SU-DHL-6 (cell line): Measurements from ENCODE around the gene SYNGR1.

Experiments used
- EZH2phosphoT487 ChIP-seq: fragments of 200-600 bp; sonication (generic), shearing (Covaris generic); conservative IDR thresholded peaks from 2 replicates; pipeline ENCODE4 v1.6.1; 2018; ENCODE audit warnings: mild to moderate bottlenecking, antibody characterized with exemption, low read length, moderate library complexity, mixed read lengths
- TF ChIP-seq, protein P1 (sequence below): fragments of 200-600 bp; sonication (generic); IDR thresholded peaks from one replicate; pipeline ENCODE4 v1.5.1; 2017; ENCODE audit warnings: antibody characterized with exemption, mild to moderate bottlenecking, low read length, moderate library complexity; ENCODE audit not compliant: insufficient read depth, poor library complexity, severe bottlenecking

DNA sequence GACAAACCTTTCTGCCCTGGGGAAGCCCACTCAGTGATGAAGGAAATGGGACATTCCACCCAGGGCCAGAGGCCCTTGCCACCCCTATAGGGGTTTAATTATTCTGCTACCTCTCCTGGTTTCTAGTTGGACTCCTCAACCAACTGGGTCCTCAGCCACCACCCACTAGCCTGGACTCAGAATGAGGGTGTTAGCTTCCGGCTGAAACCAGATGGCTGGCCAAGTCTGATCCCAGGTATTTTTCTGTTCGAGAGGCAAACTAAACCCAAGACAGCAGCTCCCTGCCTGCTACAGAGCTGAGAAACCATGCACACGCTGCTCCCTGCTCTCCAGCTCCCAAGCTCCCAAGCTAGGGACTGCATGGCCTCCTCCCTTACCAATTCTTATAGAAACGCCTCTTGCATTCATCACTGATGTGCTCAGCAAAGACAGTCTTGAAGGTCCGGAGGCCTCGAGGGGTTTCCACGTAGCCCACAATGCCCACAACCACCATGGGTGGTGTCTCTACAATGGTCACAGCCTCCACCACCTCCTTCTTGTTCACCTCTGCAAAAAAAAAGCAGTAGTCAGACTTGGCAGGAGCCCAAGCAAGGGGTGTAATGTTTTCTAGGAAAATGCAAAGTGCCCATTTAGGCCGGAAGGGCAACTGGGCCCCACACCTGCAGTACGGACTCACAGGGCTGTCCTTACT is 32.6 kb upstream of the SYNGR1 start:
- TF ChIP-seq, protein P1, sequence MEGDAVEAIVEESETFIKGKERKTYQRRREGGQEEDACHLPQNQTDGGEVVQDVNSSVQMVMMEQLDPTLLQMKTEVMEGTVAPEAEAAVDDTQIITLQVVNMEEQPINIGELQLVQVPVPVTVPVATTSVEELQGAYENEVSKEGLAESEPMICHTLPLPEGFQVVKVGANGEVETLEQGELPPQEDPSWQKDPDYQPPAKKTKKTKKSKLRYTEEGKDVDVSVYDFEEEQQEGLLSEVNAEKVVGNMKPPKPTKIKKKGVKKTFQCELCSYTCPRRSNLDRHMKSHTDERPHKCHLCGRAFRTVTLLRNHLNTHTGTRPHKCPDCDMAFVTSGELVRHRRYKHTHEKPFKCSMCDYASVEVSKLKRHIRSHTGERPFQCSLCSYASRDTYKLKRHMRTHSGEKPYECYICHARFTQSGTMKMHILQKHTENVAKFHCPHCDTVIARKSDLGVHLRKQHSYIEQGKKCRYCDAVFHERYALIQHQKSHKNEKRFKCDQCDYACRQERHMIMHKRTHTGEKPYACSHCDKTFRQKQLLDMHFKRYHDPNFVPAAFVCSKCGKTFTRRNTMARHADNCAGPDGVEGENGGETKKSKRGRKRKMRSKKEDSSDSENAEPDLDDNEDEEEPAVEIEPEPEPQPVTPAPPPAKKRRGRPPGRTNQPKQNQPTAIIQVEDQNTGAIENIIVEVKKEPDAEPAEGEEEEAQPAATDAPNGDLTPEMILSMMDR = no peak
- TF ChIP-seq EZH2phosphoT487 = no peak
